GM21367 (cell line): Measurements from ENCODE around the gene FAM114A2.
"Not testable (repeated sequence)": the region's sequence is repeated elsewhere in the genome, so short reads cannot be mapped to it uniquely, and the experiment has no call there.

ENCODE experiments used
- ATAC-seq: cut with Tn5 transposase; IDR thresholded peaks from one replicate; pipeline ENCODE4 v1.9.1; 2021; ENCODE audit not compliant: unreplicated experiment

Gene FAM114A2

DNA sequence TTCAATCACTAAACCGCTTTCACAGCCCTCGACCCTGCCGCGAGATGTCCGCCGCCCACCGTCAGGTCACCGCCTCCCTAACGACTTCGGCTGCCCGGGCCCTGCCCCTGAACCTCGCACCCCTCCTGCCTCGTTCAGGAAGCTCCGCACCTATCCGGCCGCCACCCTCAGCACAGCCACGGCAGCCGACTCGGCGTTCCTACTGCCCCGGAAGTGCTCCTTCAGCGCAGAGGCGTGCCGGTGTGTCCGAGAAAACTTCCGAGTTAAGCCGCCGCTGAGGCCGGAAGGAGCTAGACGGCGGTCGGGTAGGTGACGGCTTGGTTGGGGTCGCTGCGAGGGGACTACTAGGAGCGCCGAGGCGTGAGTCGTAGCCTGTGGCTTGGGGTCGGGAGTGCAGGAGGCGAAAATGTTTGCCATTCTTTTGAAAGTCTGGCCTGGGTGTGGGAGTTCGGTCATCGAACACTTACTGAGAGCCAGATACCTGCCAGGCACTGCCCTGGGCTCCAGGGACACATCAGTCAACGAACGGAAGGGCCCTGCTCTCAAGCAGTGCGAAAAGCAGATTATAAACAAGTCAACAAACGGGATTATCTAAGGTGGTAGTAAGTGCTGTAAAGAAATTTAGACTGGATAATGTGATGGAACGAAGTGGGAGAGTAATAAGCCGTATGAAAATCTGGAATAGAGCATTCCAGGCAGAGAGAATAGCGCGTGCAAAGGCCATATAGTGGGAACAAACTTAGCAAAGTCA, at the start of gene FAM114A2, which contains the start of gene MFAP3:
Gene FAM114A2 (minus strand): TSS at position 204 of the 751 bp plus-strand sequence. CDS start 3,957 bp downstream, outside the sequence.
Gene MFAP3 (plus strand): TSS at position 261 of the 751 bp plus-strand sequence. CDS start 10,756 bp downstream, outside the sequence.
- ATAC-seq = peak; percentile 97

- ATAC-seq = no peak
Observed at GRCh38 chr5:154087260-154087659, 48.5 kb upstream of the FAM114A2 start.

- no peak for ATAC-seq
Observed at GRCh38 chr5:154086641-154087040, 47.9 kb upstream of the FAM114A2 start.

DNA sequence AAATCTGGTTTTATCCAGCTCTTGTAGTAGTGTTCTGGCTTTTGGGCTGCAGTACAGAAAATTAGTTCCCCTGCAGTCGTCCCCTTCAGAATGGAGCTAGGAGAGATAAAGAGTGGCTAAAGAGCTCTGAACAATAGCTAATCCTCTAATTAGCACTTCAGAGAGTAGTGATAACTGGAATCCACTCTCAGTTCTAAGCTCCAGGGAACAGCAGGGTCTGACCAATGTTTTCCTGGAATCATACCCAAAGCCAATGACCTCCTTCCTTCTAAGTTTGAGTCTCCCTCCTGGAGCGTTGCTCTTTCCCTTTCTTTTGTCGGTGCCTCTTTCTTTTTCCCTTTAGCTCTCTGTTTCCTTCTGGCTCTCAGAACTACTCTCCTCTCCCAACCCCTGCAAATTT, 47.4 kb upstream of the FAM114A2 start:
- no peak for ATAC-seq

- ATAC-seq = no peak
Observed at GRCh38 chr5:154084062-154084639, 45.4 kb upstream of the FAM114A2 start.

GRCh38 chr5:154081246-154081645, 42.5 kb upstream of the FAM114A2 start:
- ATAC-seq = no peak

GRCh38 chr5:154078272-154078671, 39.6 kb upstream of the FAM114A2 start:
- ATAC-seq = no peak

GRCh38 chr5:154077696-154078095, 39.0 kb upstream of the FAM114A2 start:
- ATAC-seq = no peak

DNA sequence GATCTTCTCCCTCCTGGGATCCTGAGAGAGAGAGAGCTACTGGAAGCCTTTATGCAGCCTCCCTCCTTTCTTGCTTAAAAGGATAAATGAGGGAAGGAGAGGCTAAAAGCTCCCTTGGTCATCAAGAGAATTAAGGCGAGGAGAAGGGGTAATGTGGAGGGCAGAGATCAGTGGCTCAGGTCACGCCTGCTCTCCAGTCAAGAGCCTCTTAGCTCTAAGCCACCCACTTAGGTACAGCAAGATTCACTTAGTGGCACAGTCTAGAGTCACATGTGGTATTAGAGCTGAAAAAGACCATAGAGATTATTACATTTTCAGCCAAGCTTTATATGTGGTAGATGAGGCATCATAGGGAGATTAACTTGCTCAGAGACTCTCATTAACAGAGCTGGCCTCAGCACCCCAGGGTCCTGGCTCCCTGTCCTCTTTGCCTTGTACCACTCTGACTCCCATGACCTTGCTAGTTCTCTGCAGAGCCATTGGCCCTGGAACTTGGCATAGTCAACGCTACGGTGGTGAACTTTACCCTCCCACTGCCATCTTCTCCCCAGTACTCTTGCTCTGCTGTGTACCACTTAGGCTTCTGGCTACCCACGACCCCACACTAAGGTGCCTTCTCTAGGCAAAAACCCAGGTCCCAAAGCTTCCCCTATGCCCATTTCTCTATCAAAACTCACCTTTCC, 37.7 kb upstream of the FAM114A2 start:
- ATAC-seq = no peak

GRCh38 chr5:154072414-154073171, 33.9 kb upstream of the FAM114A2 start:
- ATAC-seq = peak; percentile 99

GRCh38 chr5:154071799-154072413, 33.2 kb upstream of the FAM114A2 start:
- no peak for ATAC-seq

GRCh38 chr5:154069854-154070253, 31.1 kb upstream of the FAM114A2 start:
- not testable (repeated sequence) for ATAC-seq

- no peak for ATAC-seq
Observed at GRCh38 chr5:154065971-154066370, 27.3 kb upstream of the FAM114A2 start.

- no peak for ATAC-seq
Observed at GRCh38 chr5:154063372-154063771, 24.7 kb upstream of the FAM114A2 start.

DNA sequence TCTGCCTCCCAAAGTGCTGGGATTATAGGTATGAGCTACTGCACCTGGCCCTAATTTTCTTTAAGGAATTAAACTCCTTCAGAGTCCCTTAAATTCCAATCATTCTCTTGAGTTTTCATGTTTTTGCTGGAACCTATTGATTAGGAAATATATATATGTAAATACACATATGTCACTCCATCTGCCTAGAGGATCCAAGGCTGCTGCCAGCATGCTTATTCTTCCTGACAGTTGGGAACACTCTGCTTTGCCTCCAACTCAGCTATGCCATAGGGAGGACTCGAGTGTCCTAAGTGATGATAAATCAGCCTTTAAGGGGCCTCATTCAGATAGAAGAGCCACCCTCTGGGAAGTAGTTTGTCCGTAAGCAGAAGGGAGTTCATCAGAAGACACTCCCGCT, 21.9 kb upstream of the FAM114A2 start:
- no peak for ATAC-seq

DNA sequence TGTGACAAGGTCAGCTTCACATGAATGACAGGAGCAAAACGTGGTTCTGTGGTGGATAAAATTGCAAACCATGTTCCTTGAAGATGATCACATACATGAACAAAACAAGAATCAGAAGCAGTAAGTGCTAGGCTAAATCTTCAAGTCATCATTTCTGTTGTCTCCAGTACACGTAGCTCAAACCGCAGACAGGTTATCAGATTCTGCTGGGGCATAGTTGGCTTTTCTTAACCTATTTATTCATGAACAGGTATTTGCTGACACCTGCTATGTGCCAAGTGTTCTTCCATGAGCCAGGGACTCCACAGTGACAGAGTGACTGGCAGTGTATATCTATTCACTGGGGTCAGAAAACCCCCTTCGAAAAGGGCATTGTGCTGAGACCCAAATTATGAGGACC, 20.9 kb upstream of the FAM114A2 start:
- no peak for ATAC-seq

- ATAC-seq = peak; percentile 62
Observed at GRCh38 chr5:154059039-154059430, 20.3 kb upstream of the FAM114A2 start.

GRCh38 chr5:154058055-154059038, 19.6 kb upstream of the FAM114A2 start:
- ATAC-seq = peak; percentile 59

DNA sequence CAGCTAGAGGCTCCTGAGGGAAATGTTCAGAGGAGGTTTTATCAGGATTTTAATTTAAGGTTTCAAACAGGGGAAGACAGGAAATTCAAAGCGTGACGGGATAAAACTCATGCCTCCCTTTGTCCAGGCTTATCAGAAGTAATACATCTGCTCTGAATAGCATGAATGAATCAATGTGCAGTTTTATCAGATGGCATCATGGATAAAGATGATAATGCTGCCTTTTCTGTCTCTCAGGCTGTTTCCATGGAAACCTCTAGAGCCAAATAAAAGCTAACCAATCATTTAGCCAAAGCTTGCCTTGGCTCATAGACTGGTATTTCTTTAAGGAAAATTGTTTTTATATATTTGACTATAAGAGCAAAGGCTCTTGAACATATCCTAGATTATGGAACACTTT, 16.5 kb upstream of the FAM114A2 start:
- ATAC-seq = no peak

DNA sequence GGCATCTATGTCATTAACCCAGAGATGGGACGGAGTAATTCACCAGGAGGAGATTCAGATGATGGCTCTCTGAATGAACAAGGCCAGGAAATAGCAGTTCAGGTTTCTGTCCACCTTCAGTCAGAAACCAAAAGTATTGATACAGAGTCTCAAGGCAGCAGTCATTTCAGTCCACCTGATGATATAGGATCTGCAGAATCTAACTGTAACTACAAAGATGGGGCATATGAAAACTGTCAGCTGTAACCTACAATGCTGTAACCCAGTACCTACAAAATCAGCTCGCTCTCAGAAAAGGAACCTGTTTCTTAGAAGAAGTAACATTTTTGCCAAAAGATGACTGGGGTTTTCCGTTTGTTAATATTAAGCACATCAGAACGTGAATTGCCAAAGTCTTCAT, 14.8 kb upstream of the FAM114A2 start:
- no peak for ATAC-seq
